CD8-positive, alpha-beta memory T cell (primary cell): ENCODE results near the gene ANKRD42. TPM values are rescaled to one million over a fixed set of nuclear protein-coding genes. Genes with fewer than 3 reads are reported as not detected.
A peak's percentile ranks its signal among the peaks of the same experiment; 100 is the strongest.

Experiments
- CTCF ChIA-PET: fragments of 350-600 bp; sonication (Branson Sonifier 250); formaldehyde crosslinking; loops from one replicate; lab custom pipeline; 2021; ENCODE audit warnings: antibody characterized with exemption; lab: Charles Lee
- POLR2A ChIA-PET: fragments of 350-600 bp; sonication (Branson Sonifier 250); formaldehyde crosslinking; loops from one replicate; lab custom pipeline; 2021; ENCODE audit warnings: antibody characterized with exemption; lab: Charles Lee
- DNase-seq, 5 donors: peaks; one replicate each; pipeline versions ENCODE4 v3.0.0 to v3.0.0-alpha.2; 2020 to 2022; ENCODE audit warnings: mixed read lengths in 1 of 5
- H3K27ac ChIP-seq: one replicate; pipeline ENCODE4 v1.7.0; 2013; ENCODE audit warnings: low read depth, mild to moderate bottlenecking, low read length, moderate library complexity
- H3K27me3 ChIP-seq: 2 replicates; pipeline ENCODE4 v1.7.0; 2013; ENCODE audit warnings: low read length, mild to moderate bottlenecking; ENCODE audit not compliant: insufficient read depth, poor library complexity, severe bottlenecking
- H3K36me3 ChIP-seq: 2 replicates; pipeline ENCODE4 v1.7.0; 2013; ENCODE audit warnings: mild to moderate bottlenecking, low read length, moderate library complexity; ENCODE audit not compliant: insufficient read depth
- H3K4me1 ChIP-seq: 2 replicates; pipeline ENCODE4 v1.7.0; 2013; ENCODE audit warnings: mild to moderate bottlenecking, low read length, moderate library complexity; ENCODE audit not compliant: insufficient read depth
- H3K4me3 ChIP-seq: 2 replicates; pipeline ENCODE4 v1.7.0; 2013; ENCODE audit warnings: mild to moderate bottlenecking, low read length
- H3K9me3 ChIP-seq: 2 replicates; pipeline ENCODE4 v1.7.0; 2013; ENCODE audit warnings: mild to moderate bottlenecking, low read length
- H3K27ac Mint-ChIP-seq, 8 donors: one replicate each; pipeline ENCODE4 v1.8.0; 2020 to 2021; ENCODE audit warnings: mixed read lengths in 8 of 8, mild to moderate bottlenecking in 6 of 8, inconsistent platforms in 3 of 8, moderate library complexity in 3 of 8
- H3K27me3 Mint-ChIP-seq, 2 donors: one replicate each; pipeline ENCODE4 v1.8.0; 2020 to 2021; ENCODE audit warnings: mixed read lengths in 2 of 2, mild to moderate bottlenecking in 1 of 2, moderate library complexity in 1 of 2
- H3K36me3 Mint-ChIP-seq, 3 donors: one replicate each; pipeline ENCODE4 v1.8.0; 2020 to 2021; ENCODE audit warnings: mixed read lengths in 3 of 3, inconsistent platforms in 1 of 3, mild to moderate bottlenecking in 1 of 3
- H3K4me1 Mint-ChIP-seq, 3 donors: one replicate each; pipeline ENCODE4 v1.8.0; 2020 to 2021; ENCODE audit warnings: mixed read lengths in 3 of 3, inconsistent platforms in 1 of 3, mild to moderate bottlenecking in 1 of 3
- H3K4me3 Mint-ChIP-seq, 7 donors: one replicate each; pipeline ENCODE4 v1.8.0; 2020 to 2021; ENCODE audit warnings: mixed read lengths in 7 of 7, mild to moderate bottlenecking in 6 of 7, moderate library complexity in 4 of 7, inconsistent platforms in 2 of 7
- H3K9me3 Mint-ChIP-seq, 5 donors: one replicate each; pipeline ENCODE4 v1.8.0; 2020 to 2022; ENCODE audit warnings: mixed read lengths in 5 of 5, mild to moderate bottlenecking in 3 of 5, moderate library complexity in 2 of 5, inconsistent platforms in 1 of 5
- polyA plus RNA-seq: library from polyadenylated mRNA; unstranded; fragments of 300-500 nt; fragmentation: Illumina TruSeq; gene quantifications from one replicate; pipeline ENCODE4 v1.2.3, GENCODE V29; 2021
- total RNA-seq, 2 experiments: library from RNA; stranded (reverse); gene quantifications; one replicate each; pipeline ENCODE4 v1.2.3, GENCODE V29; 2021

The ANKRD42 gene
- total and polyA plus RNA-seq, 3 experiments from 2014 or later, result 6.0 to 10.3 (median 9.7) TPM

DNA sequence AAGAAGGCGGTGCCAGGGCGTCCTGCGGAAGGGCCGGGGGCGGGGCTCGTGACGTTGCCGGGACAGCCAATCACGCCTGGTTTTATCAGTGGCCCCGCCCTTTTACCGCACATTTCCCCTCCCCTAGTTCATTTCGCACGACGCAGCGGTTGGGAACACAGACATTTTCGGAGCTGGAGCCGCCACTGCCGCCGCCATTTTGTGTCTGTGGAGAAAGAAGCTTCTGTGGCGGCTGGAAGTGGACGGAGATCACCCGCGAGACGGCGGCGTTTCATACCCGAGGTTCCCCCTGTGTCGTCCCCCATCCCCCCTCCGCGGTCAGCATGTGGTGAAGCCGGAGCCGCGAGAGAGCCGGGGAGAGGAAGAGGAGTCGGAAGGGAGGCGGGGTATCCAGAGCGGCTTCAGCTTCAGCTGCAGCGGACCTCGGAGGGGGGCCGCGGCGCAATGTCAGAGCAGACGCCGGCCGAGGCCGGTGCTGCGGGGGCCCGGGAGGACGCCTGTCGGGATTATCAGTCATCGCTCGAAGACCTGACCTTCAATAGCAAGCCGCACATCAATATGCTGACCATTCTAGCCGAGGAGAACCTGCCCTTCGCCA is 36.4 kb upstream of the ANKRD42 start, which contains the start of gene PCF11:
PCF11 (plus strand) TSS at position 136 of the 598 bp plus-strand sequence; CDS start at position 445, 309 bp downstream.
- Mint-ChIP-seq H3K4me3 (peak within 1 kb of the TSS; percentile 98 to 100 (median 100)), H3K36me3 (peaks cover 3 to 56% (median 6%) of the 10 kb centered on the region in 3 donors), H3K9me3 (peaks cover 0 to 2% (median 0%) of the 10 kb centered on the region in 5 donors), H3K27ac (peak within 1 kb of the TSS; percentile 99 to 100 (median 100)), H3K27me3 (peaks cover 0 to 6% of the 10 kb centered on the region in 2 donors), H3K4me1 (peaks cover 32 to 41% (median 35%) of the 10 kb centered on the region in 3 donors)
- Histone ChIP-seq H3K27ac (peak within 1 kb of the TSS; percentile 99), H3K27me3 (no peaks in the 10 kb centered on the region), H3K9me3 (no peaks in the 10 kb centered on the region), H3K4me3 (peak within 1 kb of the TSS; percentile 100), H3K36me3 (no peaks in the 10 kb centered on the region), H3K4me1 (peaks cover 18% of the 10 kb centered on the region)
- CTCF ChIA-PET, result interaction anchor here (0.7 to 2.1 kb wide), 8 partner anchors 37 to 257 kb away, joined by 3 to 8 read pairs (median 4); partner anchors contain the start of genes ANKRD42, CCDC90B, DDIAS and PRCP
- no peak for DNase-seq
- POLR2A ChIA-PET, result interaction anchor here (0.6 to 4.5 kb wide), 22 partner anchors 8 to 256 kb away, joined by 3 to 56 read pairs (median 7); partner anchors contain the start of genes ANKRD42, CCDC90B, DDIAS and PRCP

DNA sequence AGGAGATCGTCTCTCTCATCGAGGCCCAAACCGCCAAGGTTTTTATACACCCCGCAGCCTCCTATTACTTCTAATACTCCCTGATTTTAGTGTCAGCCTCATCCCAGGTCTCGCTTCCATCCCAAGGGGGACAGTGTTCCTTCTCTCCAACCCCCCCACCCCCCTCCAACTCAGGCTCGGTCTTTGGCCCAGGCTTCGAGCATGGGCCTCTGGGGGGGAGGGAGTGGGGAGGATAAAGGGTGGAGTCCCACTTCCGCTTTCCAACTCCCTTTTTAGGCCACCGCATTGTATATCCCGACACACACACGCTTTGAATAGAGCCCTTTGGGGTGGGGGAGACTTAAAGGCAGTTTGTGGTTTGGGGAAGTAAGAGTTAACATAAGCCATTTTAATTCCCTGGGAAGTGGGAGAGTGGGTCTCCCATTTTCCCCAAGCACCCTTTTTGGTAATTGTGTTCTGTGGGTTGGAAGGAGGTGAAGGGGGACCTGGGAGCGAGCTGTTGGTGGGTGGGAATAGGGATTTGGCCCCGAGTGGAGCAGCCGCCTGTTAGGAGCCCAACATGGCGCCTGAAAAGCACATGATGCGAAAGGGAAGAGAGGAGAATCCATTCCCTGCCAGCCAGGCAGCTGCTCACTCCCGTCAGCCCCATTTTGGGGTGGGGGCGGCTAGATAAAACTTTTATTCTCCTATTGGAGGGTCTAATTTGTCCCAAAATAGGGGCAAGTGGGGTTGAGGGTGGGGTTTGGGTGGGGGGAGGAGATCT is 35.7 kb upstream of the ANKRD42 start:
- Histone ChIP-seq H3K9me3 (no peaks in the 10 kb centered on the region), H3K27ac (peak overlapping the region; percentile 99), H3K4me1 (peaks cover 24% of the 10 kb centered on the region), H3K27me3 (no peaks in the 10 kb centered on the region), H3K4me3 (peak overlapping the region; percentile 100), H3K36me3 (no peaks in the 10 kb centered on the region)
- peak overlapping the region; percentile 98 to 100 (median 100) for H3K4me3 Mint-ChIP-seq
- DNase-seq, result peak; percentile 23 to 62 (median 47)
- ChIA-PET CTCF (interaction anchor here (0.6 to 1.4 kb wide), 4 partner anchors 14 to 128 kb away, joined by 3 to 6 read pairs (median 4); partner anchors contain the start of genes ANKRD42 and CCDC90B), POLR2A (interaction anchor here (0.7 to 4.5 kb wide), 15 partner anchors 9 to 257 kb away, joined by 3 to 56 read pairs (median 16); partner anchors contain the start of genes ANKRD42, CCDC90B, DDIAS and PRCP)
- peak overlapping the region; percentile 99 to 100 (median 100) for H3K27ac Mint-ChIP-seq
- peaks cover 0 to 2% (median 0%) of the 10 kb centered on the region in 5 donors for H3K9me3 Mint-ChIP-seq
- peaks cover 3 to 56% (median 6%) of the 10 kb centered on the region in 3 donors for H3K36me3 Mint-ChIP-seq
- H3K27me3 Mint-ChIP-seq, result peaks cover 0 to 6% of the 10 kb centered on the region in 2 donors
- peaks cover 38 to 48% (median 42%) of the 10 kb centered on the region in 3 donors for H3K4me1 Mint-ChIP-seq

DNA sequence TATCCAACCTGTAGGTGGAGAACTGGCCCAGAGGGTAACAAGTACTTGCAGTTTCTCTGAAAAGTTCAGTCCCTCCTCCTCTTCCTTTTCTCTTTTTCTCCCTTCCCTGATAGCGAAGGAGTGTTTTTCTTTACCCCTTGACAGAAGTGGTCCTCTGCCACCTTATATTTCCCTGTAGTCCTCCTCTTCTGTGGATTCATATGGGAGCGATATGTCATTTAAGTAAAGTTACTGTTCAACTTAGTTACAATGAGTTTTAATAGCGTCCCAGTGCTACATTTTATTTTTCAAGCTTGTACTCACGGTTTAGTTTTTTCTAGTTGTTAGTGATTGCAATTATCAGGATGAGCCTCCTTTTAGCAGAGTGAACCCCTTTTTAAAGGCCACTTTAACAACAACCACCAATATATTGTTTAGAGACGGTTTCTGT is 35.1 kb upstream of the ANKRD42 start:
- Mint-ChIP-seq H3K9me3 (peaks cover 0 to 2% (median 0%) of the 10 kb centered on the region in 5 donors), H3K4me1 (peaks cover 42 to 54% (median 48%) of the 10 kb centered on the region in 3 donors), H3K36me3 (peaks cover 3 to 57% (median 6%) of the 10 kb centered on the region in 3 donors), H3K27ac (peak overlapping the region; percentile 99 to 100 (median 100)), H3K27me3 (peaks cover 0 to 6% of the 10 kb centered on the region in 2 donors), H3K4me3 (peak overlapping the region; percentile 98 to 100 (median 100))
- Histone ChIP-seq H3K36me3 (no peaks in the 10 kb centered on the region), H3K4me3 (peak overlapping the region; percentile 100), H3K4me1 (peaks cover 30% of the 10 kb centered on the region), H3K27me3 (no peaks in the 10 kb centered on the region), H3K9me3 (no peaks in the 10 kb centered on the region), H3K27ac (peak overlapping the region; percentile 99)
- no peak for DNase-seq
- ChIA-PET POLR2A (interaction anchor here (0.7 to 4.5 kb wide), 8 partner anchors 9 to 257 kb away, joined by 3 to 56 read pairs (median 6); partner anchors contain the start of genes CCDC90B, DDIAS, PRCP and RAB30), CTCF (interaction anchor here (0.6 to 1.4 kb wide), 2 partner anchors 13 to 291 kb away, joined by 3 read pairs; no protein-coding TSS in a partner anchor)

- peaks cover 0 to 2% (median 0%) of the 10 kb centered on the region in 5 donors for H3K9me3 Mint-ChIP-seq
- H3K36me3 Mint-ChIP-seq, result peaks cover 3 to 61% (median 6%) of the 10 kb centered on the region in 3 donors
- Histone ChIP-seq H3K36me3 (no peaks in the 10 kb centered on the region), H3K4me3 (peak overlapping the region; percentile 100), H3K27ac (peak overlapping the region; percentile 99), H3K27me3 (no peaks in the 10 kb centered on the region), H3K4me1 (peaks cover 36% of the 10 kb centered on the region), H3K9me3 (no peaks in the 10 kb centered on the region)
- DNase-seq, result peak in 1 of 5 donors; percentile 9
- peaks cover 48 to 62% (median 56%) of the 10 kb centered on the region in 3 donors for H3K4me1 Mint-ChIP-seq
- ChIA-PET POLR2A (interaction anchor here (0.6 to 4.5 kb wide), 10 partner anchors 10 to 258 kb away, joined by 3 to 56 read pairs (median 5); partner anchors contain the start of genes DDIAS, PRCP and RAB30), CTCF (interaction anchor here (0.7 to 2.1 kb wide), 6 partner anchors 9 to 292 kb away, joined by 3 to 4 read pairs (median 3); partner anchors contain the start of genes DDIAS and PRCP)
- H3K27me3 Mint-ChIP-seq, result peaks cover 0 to 6% of the 10 kb centered on the region in 2 donors
- H3K27ac Mint-ChIP-seq, result peak overlapping the region; percentile 66 to 100 (median 100)
- peak overlapping the region; percentile 98 to 100 (median 100) for H3K4me3 Mint-ChIP-seq
These were observed 34.3 kb upstream of the ANKRD42 start for GRCh38 chr11:83158965-83159901.

- Mint-ChIP-seq H3K27me3 (peaks cover 0 to 6% of the 10 kb centered on the region in 2 donors), H3K4me3 (peak overlapping the region; percentile 98 to 100 (median 100)), H3K4me1 (peaks cover 54 to 67% (median 62%) of the 10 kb centered on the region in 3 donors), H3K9me3 (peaks cover 0 to 2% (median 0%) of the 10 kb centered on the region in 5 donors), H3K36me3 (peaks cover 3 to 68% (median 9%) of the 10 kb centered on the region in 3 donors), H3K27ac (peak overlapping the region; percentile 66 to 100 (median 100))
- Histone ChIP-seq H3K9me3 (no peaks in the 10 kb centered on the region), H3K36me3 (no peaks in the 10 kb centered on the region), H3K4me3 (peak overlapping the region; percentile 100), H3K27me3 (no peaks in the 10 kb centered on the region), H3K27ac (peak overlapping the region; percentile 99), H3K4me1 (peaks cover 36% of the 10 kb centered on the region)
- ChIA-PET CTCF (interaction anchor here (0.7 to 2.1 kb wide), 8 partner anchors 8 to 293 kb away, joined by 3 to 6 read pairs (median 3); partner anchors contain the start of genes DDIAS and PRCP), POLR2A (interaction anchor here (0.6 to 4.5 kb wide), 13 partner anchors 8 to 259 kb away, joined by 3 to 56 read pairs (median 4); partner anchors contain the start of genes CCDC90B, DDIAS, PRCP and RAB30)
- peak in 2 of 5 donors; percentile 9 to 39 for DNase-seq
These were observed 33.3 kb upstream of the ANKRD42 start for GRCh38 chr11:83159902-83160865.
